H9 (cell line): ENCODE data around the gene FBLN7. TPM values are rescaled to one million over a fixed set of nuclear protein-coding genes. Genes with fewer than 3 reads are reported as not detected.

ENCODE experiments used
- DNase-seq: peaks from one replicate; pipeline ENCODE4 v3.0.0-alpha.2; 2017
- H2AFZ ChIP-seq: one replicate; pipeline ENCODE4 v1.6.1; 2013; ENCODE audit warnings: mild to moderate bottlenecking, low read length, control low read depth, moderate library complexity
- H2AK5ac ChIP-seq: 2 replicates; pipeline ENCODE4 v1.6.1; 2013; ENCODE audit warnings: low read length, control low read depth, mixed read lengths; ENCODE audit not compliant: insufficient read length
- H2BK120ac ChIP-seq: one replicate; pipeline ENCODE4 v1.6.1; 2013; ENCODE audit warnings: low read depth, mild to moderate bottlenecking, low read length, control low read depth, inconsistent platforms; ENCODE audit not compliant: poor library complexity, severe bottlenecking
- H2BK12ac ChIP-seq: 2 replicates; pipeline ENCODE4 v1.6.1; 2013; ENCODE audit warnings: low read length, control low read depth, mixed read lengths, low read depth; ENCODE audit not compliant: insufficient read length
- H2BK15ac ChIP-seq: 2 replicates; pipeline ENCODE4 v1.6.1; 2013; ENCODE audit warnings: low read depth, low read length, control low read depth
- H2BK20ac ChIP-seq: one replicate; pipeline ENCODE4 v1.6.1; 2013; ENCODE audit warnings: low read depth, mild to moderate bottlenecking, low read length, control low read depth, inconsistent platforms; ENCODE audit not compliant: poor library complexity, severe bottlenecking
- H2BK5ac ChIP-seq: 2 replicates; pipeline ENCODE4 v1.6.1; 2013; ENCODE audit warnings: low read length, control low read depth, mixed read lengths; ENCODE audit not compliant: insufficient read length
- H3K14ac ChIP-seq: 2 replicates; pipeline ENCODE4 v1.6.1; 2013; ENCODE audit warnings: low read length, control low read depth; ENCODE audit not compliant: insufficient read depth
- H3K18ac ChIP-seq: 2 replicates; pipeline ENCODE4 v1.6.1; 2013; ENCODE audit warnings: low read depth, mild to moderate bottlenecking, mixed read lengths, low read length, control low read depth; ENCODE audit not compliant: insufficient read length
- H3K23ac ChIP-seq: 2 replicates; pipeline ENCODE4 v1.6.1; 2013; ENCODE audit warnings: low read length, control low read depth, mixed read lengths, low read depth; ENCODE audit not compliant: insufficient read length
- H3K23me2 ChIP-seq: 2 replicates; pipeline ENCODE4 v1.6.1; 2013; ENCODE audit warnings: low read depth, mild to moderate bottlenecking, mixed read lengths, low read length, control low read depth; ENCODE audit not compliant: insufficient read length, poor library complexity, severe bottlenecking
- H3K27ac ChIP-seq: 2 replicates; pipeline ENCODE4 v1.5.1; 2013; ENCODE audit warnings: low read length, control low read depth, mixed read lengths, low read depth; ENCODE audit not compliant: insufficient read length
- H3K27me3 ChIP-seq: 2 replicates; pipeline ENCODE4 v1.6.1; 2013; ENCODE audit warnings: low read length, control low read depth, inconsistent platforms; ENCODE audit not compliant: insufficient read depth
- H3K4ac ChIP-seq: 2 replicates; pipeline ENCODE4 v1.6.1; 2013; ENCODE audit warnings: low read depth, mild to moderate bottlenecking, control low read depth, inconsistent platforms, low read length, moderate library complexity
- H3K4me1 ChIP-seq: 2 replicates; pipeline ENCODE4 v1.6.1; 2013; ENCODE audit warnings: low read length, control low read depth, inconsistent platforms; ENCODE audit not compliant: insufficient read depth
- H3K4me2 ChIP-seq: 2 replicates; pipeline ENCODE4 v1.6.1; 2013; ENCODE audit warnings: low read length, control low read depth, mixed read lengths; ENCODE audit not compliant: insufficient read length, insufficient read depth
- H3K56ac ChIP-seq: 2 replicates; pipeline ENCODE4 v1.6.1; 2013; ENCODE audit warnings: low read depth, mild to moderate bottlenecking, mixed read lengths, low read length, control low read depth; ENCODE audit not compliant: insufficient read length
- H3K79me1 ChIP-seq: 2 replicates; pipeline ENCODE4 v1.6.1; 2013; ENCODE audit warnings: low read depth, mild to moderate bottlenecking, moderate library complexity, low read length, control low read depth, inconsistent platforms; ENCODE audit not compliant: insufficient read depth, poor library complexity, severe bottlenecking
- H3K79me2 ChIP-seq: 2 replicates; pipeline ENCODE4 v1.6.1; 2013; ENCODE audit warnings: low read length, control low read depth, inconsistent platforms; ENCODE audit not compliant: insufficient read depth
- H3K9ac ChIP-seq: 2 replicates; pipeline ENCODE4 v1.6.1; 2013; ENCODE audit warnings: low read length, control low read depth, mixed read lengths; ENCODE audit not compliant: insufficient read length; ENCODE audit errors: extremely low read depth
- H3K9me3 ChIP-seq: one replicate; pipeline ENCODE4 v1.6.1; 2013; ENCODE audit warnings: low read depth, low read length, inconsistent platforms; ENCODE audit not compliant: control insufficient read depth
- H3T11ph ChIP-seq: one replicate; pipeline ENCODE4 v1.6.1; 2013; ENCODE audit warnings: mild to moderate bottlenecking, low read length, control low read depth, inconsistent platforms
- H4K20me1 ChIP-seq: one replicate; pipeline ENCODE4 v1.6.1; 2013; ENCODE audit not compliant: control insufficient read depth, insufficient read length, insufficient read depth
- H4K5ac ChIP-seq: 2 replicates; pipeline ENCODE4 v1.6.1; 2013; ENCODE audit warnings: low read depth, mild to moderate bottlenecking, mixed read lengths, low read length, control low read depth; ENCODE audit not compliant: insufficient read length
- H4K8ac ChIP-seq: replicated peaks from 2 replicates; pipeline ENCODE4 v1.6.1; 2013; ENCODE audit warnings: low read length, control low read depth, mixed read lengths, low read depth; ENCODE audit not compliant: insufficient read length
- H4K91ac ChIP-seq: 2 replicates; pipeline ENCODE4 v1.6.1; 2013; ENCODE audit warnings: low read depth, mild to moderate bottlenecking, moderate library complexity, mixed read lengths, low read length, control low read depth; ENCODE audit not compliant: insufficient read length
- H3K27ac Mint-ChIP-seq, 3 experiments: 2 replicates in 2 of 3; 3 replicates in 1 of 3; pipeline ENCODE4 v1.8.0; 2020 to 2021; ENCODE audit warnings: mixed read lengths in 3 of 3, mild to moderate bottlenecking in 1 of 3, moderate library complexity in 1 of 3
- H3K27me3 Mint-ChIP-seq: 2 replicates; pipeline ENCODE4 v1.8.0; 2021; ENCODE audit warnings: low read depth, mild to moderate bottlenecking, moderate library complexity, mixed read lengths
- H3K36me3 Mint-ChIP-seq, 3 experiments: 2 replicates in 2 of 3; 3 replicates in 1 of 3; pipeline ENCODE4 v1.8.0; 2020 to 2021; ENCODE audit warnings: low read depth in 3 of 3, mixed read lengths in 3 of 3; ENCODE audit not compliant: insufficient read depth in 1 of 3
- H3K4me1 Mint-ChIP-seq, 2 experiments: 2 replicates each; pipeline ENCODE4 v1.8.0; 2020; ENCODE audit warnings: mixed read lengths in 2 of 2
- H3K4me3 Mint-ChIP-seq, 2 experiments: 2 replicates in 1 of 2; 3 replicates in 1 of 2; pipeline ENCODE4 v1.8.0; 2020 to 2021; ENCODE audit warnings: mild to moderate bottlenecking in 2 of 2, mixed read lengths in 2 of 2, moderate library complexity in 1 of 2
- H3K9me3 Mint-ChIP-seq, 2 experiments: 2 replicates in 1 of 2; 3 replicates in 1 of 2; pipeline ENCODE4 v1.8.0; 2020; ENCODE audit warnings: mild to moderate bottlenecking in 2 of 2, mixed read lengths in 2 of 2, moderate library complexity in 1 of 2
- WGBS: extraction: QIAGEN DNeasy Blood & Tissue Kit; methylation state at CpG from one replicate; pipeline ENCODE4 v1.1.7; 2013; ENCODE audit warnings: missing lambda C conversion rate, low lambda C conversion rate, mixed read lengths; ENCODE audit not compliant: insufficient read length; ENCODE audit errors: extremely low coverage; 5-methylcytosine and 5-hydroxymethylcytosine counted together
- total RNA-seq: library from RNA; stranded (reverse); gene quantifications from 2 replicates; pipeline ENCODE4 v1.2.1, GENCODE V29; 2021
- TF ChIP-seq, protein P1 (sequence below): fragments of 200-600 bp; sonication (generic); conservative IDR thresholded peaks from 3 replicates; pipeline ENCODE4 v1.8.0; 2021; ENCODE audit warnings: antibody characterized with exemption, mild to moderate bottlenecking

The FBLN7 gene
- total RNA-seq, 1 experiment from 2014 or later: 1.3 TPM

DNA sequence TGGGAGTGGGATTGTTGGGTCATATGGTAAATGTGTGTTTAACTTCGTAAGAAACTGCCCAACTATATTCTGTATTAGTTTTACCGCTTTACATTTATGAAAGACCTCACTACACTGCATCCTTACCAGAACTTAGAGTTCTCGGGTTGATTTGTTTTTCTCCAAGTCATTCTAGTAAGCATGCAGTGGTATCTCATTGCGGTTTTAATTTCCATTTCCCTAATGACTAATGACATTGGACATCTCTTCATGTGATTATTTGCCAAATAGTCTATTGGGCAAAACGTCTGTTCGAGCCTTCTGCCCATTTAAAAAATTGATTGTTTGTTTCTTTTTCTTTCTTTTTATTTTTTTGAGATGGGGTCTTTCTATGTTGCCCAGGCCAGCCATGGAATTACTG, 6.8 kb downstream of the FBLN7 start:
- H3K27me3 Mint-ChIP-seq: peaks cover 32% of the 10 kb centered on the region
- H4K5ac ChIP-seq: no peak overlapping the region
- no CpG with 5 or more reads among the region's 6 CpGs for WGBS
- no peak overlapping the region for H3K23ac ChIP-seq
- H4K20me1 ChIP-seq: no peaks in the 10 kb centered on the region
- no peak overlapping the region for H2BK120ac ChIP-seq
- no peak overlapping the region for H2AFZ ChIP-seq
- TF ChIP-seq, protein P1, sequence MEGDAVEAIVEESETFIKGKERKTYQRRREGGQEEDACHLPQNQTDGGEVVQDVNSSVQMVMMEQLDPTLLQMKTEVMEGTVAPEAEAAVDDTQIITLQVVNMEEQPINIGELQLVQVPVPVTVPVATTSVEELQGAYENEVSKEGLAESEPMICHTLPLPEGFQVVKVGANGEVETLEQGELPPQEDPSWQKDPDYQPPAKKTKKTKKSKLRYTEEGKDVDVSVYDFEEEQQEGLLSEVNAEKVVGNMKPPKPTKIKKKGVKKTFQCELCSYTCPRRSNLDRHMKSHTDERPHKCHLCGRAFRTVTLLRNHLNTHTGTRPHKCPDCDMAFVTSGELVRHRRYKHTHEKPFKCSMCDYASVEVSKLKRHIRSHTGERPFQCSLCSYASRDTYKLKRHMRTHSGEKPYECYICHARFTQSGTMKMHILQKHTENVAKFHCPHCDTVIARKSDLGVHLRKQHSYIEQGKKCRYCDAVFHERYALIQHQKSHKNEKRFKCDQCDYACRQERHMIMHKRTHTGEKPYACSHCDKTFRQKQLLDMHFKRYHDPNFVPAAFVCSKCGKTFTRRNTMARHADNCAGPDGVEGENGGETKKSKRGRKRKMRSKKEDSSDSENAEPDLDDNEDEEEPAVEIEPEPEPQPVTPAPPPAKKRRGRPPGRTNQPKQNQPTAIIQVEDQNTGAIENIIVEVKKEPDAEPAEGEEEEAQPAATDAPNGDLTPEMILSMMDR: no peak
- H3K9me3 Mint-ChIP-seq: no peaks in the 10 kb centered on the region; a peak in 1 of 5 replicates
- H3K14ac ChIP-seq: no peak overlapping the region
- no peaks in the 10 kb centered on the region for H3K9me3 ChIP-seq
- H3K27ac Mint-ChIP-seq: no peak overlapping the region
- H3K56ac ChIP-seq: no peak overlapping the region
- H3K4me1 ChIP-seq: no peaks in the 10 kb centered on the region
- H3K18ac ChIP-seq: no peak overlapping the region
- no peak overlapping the region for H3K4ac ChIP-seq
- H2AK5ac ChIP-seq: no peak overlapping the region
- no peaks in the 10 kb centered on the region for H3K79me1 ChIP-seq
- H2BK12ac ChIP-seq: no peak overlapping the region
- H3K9ac ChIP-seq: no peak overlapping the region
- no peak overlapping the region for H3K4me3 Mint-ChIP-seq
- H3T11ph ChIP-seq: no peak overlapping the region
- no peaks in the 10 kb centered on the region for H3K79me2 ChIP-seq
- H3K27me3 ChIP-seq: peaks cover 12% of the 10 kb centered on the region
- H2BK15ac ChIP-seq: no peak overlapping the region
- no peak overlapping the region for H2BK5ac ChIP-seq
- no peak overlapping the region for H3K4me2 ChIP-seq
- H3K36me3 Mint-ChIP-seq: peaks cover 0 to 2% (median 0%) of the 10 kb centered on the region in 3 experiments; a peak in 2 of 7 replicates
- H3K4me1 Mint-ChIP-seq: peaks cover 6 to 11% of the 10 kb centered on the region in 2 experiments
- H4K91ac ChIP-seq: no peak overlapping the region
- no peak overlapping the region for H2BK20ac ChIP-seq
- H3K23me2 ChIP-seq: peaks cover 3% of the 10 kb centered on the region
- H3K27ac ChIP-seq: no peak overlapping the region
- no peak overlapping the region for H4K8ac ChIP-seq
- DNase-seq: no peak
